ENCODE results near the gene CPLANE2.
A peak's percentile ranks its signal among the peaks of the same experiment; 100 is the strongest.

Gene CPLANE2

GRCh38 chr1:16187748-16188401, 49.1 kb downstream of the CPLANE2 start:
- peak; percentile 87 for DNase-seq (ENCODE audit: low spot score)

GRCh38 chr1:16186655-16187235, 50.2 kb downstream of the CPLANE2 start:
- no peak for DNase-seq (ENCODE audit: low spot score)

- no peak for DNase-seq (ENCODE audit: low spot score)
Observed at GRCh38 chr1:16184557-16185303, 52.3 kb downstream of the CPLANE2 start.

- DNase-seq (ENCODE audit: low spot score) = no peak
Observed at GRCh38 chr1:16183765-16184556, 53.0 kb downstream of the CPLANE2 start.

- no peak for DNase-seq (ENCODE audit: low spot score)
Observed at GRCh38 chr1:16183179-16183578, 53.8 kb downstream of the CPLANE2 start.

- peak; percentile 75 for DNase-seq (ENCODE audit: low spot score)
Observed at GRCh38 chr1:16181887-16182719, 54.9 kb downstream of the CPLANE2 start.
